WTC11 (cell line): Measurements from ENCODE around the gene BEND6. TPM values are rescaled to one million over a fixed set of nuclear protein-coding genes. Genes with fewer than 3 reads are reported as not detected.

Experiments used
- ATAC-seq: fragments of 200-7000 bp; cut with Tn5 transposase; 2 replicates; pipeline ENCODE4 v1.10.0; 2021; ENCODE audit warnings: mild to moderate bottlenecking, moderate library complexity
- CTCF ChIA-PET: fragments of 300-600 bp; sonication (Branson Sonifier 250); formaldehyde crosslinking; loops from one replicate; lab custom pipeline; 2021; ENCODE audit warnings: antibody characterized with exemption; lab: Charles Lee
- POLR2A ChIA-PET: fragments of 350-600 bp; sonication (Branson Sonifier 250); formaldehyde crosslinking; loops from one replicate; lab custom pipeline; 2021; ENCODE audit warnings: antibody characterized with exemption; lab: Charles Lee
- DNase-seq: peaks from one replicate; pipeline ENCODE4 v3.0.0; 2021; ENCODE audit warnings: low spot score
- H3K27ac Mint-ChIP-seq: 2 replicates; pipeline ENCODE4 v1.8.0; 2021; ENCODE audit warnings: mixed read lengths
- H3K27me3 Mint-ChIP-seq: 2 replicates; pipeline ENCODE4 v1.8.0; 2021; ENCODE audit warnings: low read depth, mild to moderate bottlenecking, moderate library complexity, mixed read lengths
- H3K36me3 Mint-ChIP-seq: 2 replicates; pipeline ENCODE4 v1.8.0; 2021; ENCODE audit warnings: mixed read lengths
- H3K4me1 Mint-ChIP-seq: 2 replicates; pipeline ENCODE4 v1.8.0; 2022; ENCODE audit warnings: mixed read lengths
- H3K4me3 Mint-ChIP-seq: 2 replicates; pipeline ENCODE4 v1.8.0; 2021; ENCODE audit warnings: mild to moderate bottlenecking, moderate library complexity, mixed read lengths
- H3K9me3 Mint-ChIP-seq: 2 replicates; pipeline ENCODE4 v1.8.0; 2021; ENCODE audit warnings: mixed read lengths
- CBFB ChIP-seq: sonication (generic); formaldehyde crosslinking; IDR thresholded peaks from 2 replicates; pipeline ENCODE4 v1.8.1; 2022; ENCODE audit warnings: mild to moderate bottlenecking, low read depth, missing genetic modification reagents
- CREB1 ChIP-seq: sonication (generic); formaldehyde crosslinking; IDR thresholded peaks from 2 replicates; pipeline ENCODE4 v1.8.0; 2023; ENCODE audit warnings: mild to moderate bottlenecking, missing genetic modification reagents
- ELF4 ChIP-seq: sonication (generic); formaldehyde crosslinking; IDR thresholded peaks from 2 replicates; pipeline ENCODE4 v1.8.1; 2022; ENCODE audit warnings: low read depth, mild to moderate bottlenecking, moderate library complexity, missing genetic modification reagents
- GRHL2 ChIP-seq: fragments of 250-450 bp; sonication (Bioruptor Pico); IDR thresholded peaks from 2 replicates; pipeline ENCODE4 v1.8.0; 2022; ENCODE audit warnings: mild to moderate bottlenecking, moderate library complexity; ENCODE audit not compliant: insufficient replicate concordance, severe bottlenecking
- JAZF1 ChIP-seq: fragments of 250-450 bp; sonication (Bioruptor Pico); IDR thresholded peaks from 2 replicates; pipeline ENCODE4 v1.9.0; 2021; ENCODE audit warnings: moderate library complexity, mild to moderate bottlenecking, inconsistent platforms
- NR1H2 ChIP-seq: sonication (generic); formaldehyde crosslinking; IDR thresholded peaks from 2 replicates; pipeline ENCODE4 v1.9.0; 2021; ENCODE audit warnings: mild to moderate bottlenecking, moderate library complexity, missing genetic modification reagents
- PRRX2 ChIP-seq: fragments of 250-450 bp; sonication (Bioruptor Pico); IDR thresholded peaks from 2 replicates; pipeline ENCODE4 v1.8.0; 2021; ENCODE audit warnings: mild to moderate bottlenecking
- SMAD3 ChIP-seq: sonication (generic); formaldehyde crosslinking; IDR thresholded peaks from 2 replicates; pipeline ENCODE4 v1.8.0; 2022; ENCODE audit warnings: missing genetic modification reagents, mild to moderate bottlenecking, borderline replicate concordance
- SOX15 ChIP-seq: fragments of 250-450 bp; sonication (Bioruptor Pico); IDR thresholded peaks from 2 replicates; pipeline ENCODE4 v1.9.0; 2021; ENCODE audit warnings: mild to moderate bottlenecking
- ZNF219 ChIP-seq: sonication (generic); formaldehyde crosslinking; IDR thresholded peaks from 2 replicates; pipeline ENCODE4 v1.8.0; 2023; ENCODE audit warnings: missing genetic modification reagents, mild to moderate bottlenecking, borderline replicate concordance
- ZNF396 ChIP-seq: fragments of 250-450 bp; sonication (Bioruptor Pico); IDR thresholded peaks from 2 replicates; pipeline ENCODE4 v1.8.0; 2021; ENCODE audit warnings: mild to moderate bottlenecking, moderate library complexity, borderline replicate concordance
- ZNF671 ChIP-seq: fragments of 250-450 bp; sonication (Bioruptor Pico); IDR thresholded peaks from 2 replicates; pipeline ENCODE4 v1.8.0; 2021; ENCODE audit warnings: mild to moderate bottlenecking
- total RNA-seq: library from RNA; stranded (reverse); gene quantifications from 3 replicates; pipeline ENCODE4 v1.2.3, GENCODE V29; 2021
- TF ChIP-seq, protein P1 (sequence below): sonication (generic); formaldehyde crosslinking; IDR thresholded peaks from 2 replicates; pipeline ENCODE4 v1.8.0; 2022; ENCODE audit warnings: missing genetic modification reagents
- TF ChIP-seq, protein P2 (sequence below): sonication (generic); formaldehyde crosslinking; IDR thresholded peaks from 2 replicates; pipeline ENCODE4 v1.8.0; 2023; ENCODE audit warnings: missing genetic modification reagents, mild to moderate bottlenecking, borderline replicate concordance
- TF ChIP-seq, protein P3 (sequence below): sonication (generic); formaldehyde crosslinking; IDR thresholded peaks from 2 replicates; pipeline ENCODE4 v1.8.0; 2023; ENCODE audit warnings: missing genetic modification reagents
- TF ChIP-seq, protein P4 (sequence below): sonication (generic); formaldehyde crosslinking; IDR thresholded peaks from 2 replicates; pipeline ENCODE4 v1.8.1; 2022; ENCODE audit warnings: mild to moderate bottlenecking, moderate library complexity, missing genetic modification reagents
- TF ChIP-seq, protein P5 (sequence below): fragments of 200-600 bp; IDR thresholded peaks from 2 replicates; pipeline ENCODE4 v1.8.0; 2022; ENCODE audit warnings: antibody characterized with exemption
- TF ChIP-seq, protein P6 (sequence below): sonication (generic); formaldehyde crosslinking; IDR thresholded peaks from 2 replicates; pipeline ENCODE4 v1.8.0; 2022; ENCODE audit warnings: mild to moderate bottlenecking, missing genetic modification reagents
- TF ChIP-seq, protein P7 (sequence below): fragments of 250-450 bp; sonication (Bioruptor Pico); IDR thresholded peaks from 2 replicates; pipeline ENCODE4 v1.9.0; 2021; ENCODE audit warnings: mild to moderate bottlenecking

Gene BEND6
- total RNA-seq, 1 experiment from 2014 or later, result 1.5 TPM

DNA sequence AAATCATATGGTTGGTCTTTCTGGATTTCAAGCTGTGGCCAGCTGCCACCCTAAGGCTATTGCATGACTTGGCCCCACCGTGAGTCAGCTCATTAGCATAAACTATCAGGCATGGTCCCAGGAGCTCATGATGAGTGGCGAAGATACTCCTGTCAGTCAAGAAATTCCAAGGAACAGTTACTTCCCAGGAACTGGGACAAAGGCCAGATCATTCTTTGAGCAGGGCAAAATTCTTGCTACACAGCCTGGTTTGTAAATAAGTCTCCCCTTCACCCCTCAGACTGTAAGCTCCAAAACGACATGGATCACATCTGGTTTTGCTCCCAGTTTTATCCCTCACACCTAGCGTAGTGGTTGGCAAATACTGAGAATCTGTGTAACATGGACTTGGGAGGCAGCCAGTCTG lies 58.6 kb downstream of the BEND6 start:
- H3K4me1 Mint-ChIP-seq, result no peaks in the 10 kb centered on the region
- no peak overlapping the region for H3K27ac Mint-ChIP-seq
- no peaks in the 10 kb centered on the region for H3K36me3 Mint-ChIP-seq
- no peak for DNase-seq
- ChIA-PET POLR2A (no interaction called here), CTCF (interaction anchor here (0.5 to 0.8 kb wide), 2 partner anchors 94 to 111 kb away, joined by 4 read pairs; no protein-coding TSS in a partner anchor)
- ATAC-seq, result no peak
- H3K9me3 Mint-ChIP-seq, result no peaks in the 10 kb centered on the region
- no peaks in the 10 kb centered on the region for H3K27me3 Mint-ChIP-seq
- H3K4me3 Mint-ChIP-seq, result no peak overlapping the region
- TF ChIP-seq, protein P1, sequence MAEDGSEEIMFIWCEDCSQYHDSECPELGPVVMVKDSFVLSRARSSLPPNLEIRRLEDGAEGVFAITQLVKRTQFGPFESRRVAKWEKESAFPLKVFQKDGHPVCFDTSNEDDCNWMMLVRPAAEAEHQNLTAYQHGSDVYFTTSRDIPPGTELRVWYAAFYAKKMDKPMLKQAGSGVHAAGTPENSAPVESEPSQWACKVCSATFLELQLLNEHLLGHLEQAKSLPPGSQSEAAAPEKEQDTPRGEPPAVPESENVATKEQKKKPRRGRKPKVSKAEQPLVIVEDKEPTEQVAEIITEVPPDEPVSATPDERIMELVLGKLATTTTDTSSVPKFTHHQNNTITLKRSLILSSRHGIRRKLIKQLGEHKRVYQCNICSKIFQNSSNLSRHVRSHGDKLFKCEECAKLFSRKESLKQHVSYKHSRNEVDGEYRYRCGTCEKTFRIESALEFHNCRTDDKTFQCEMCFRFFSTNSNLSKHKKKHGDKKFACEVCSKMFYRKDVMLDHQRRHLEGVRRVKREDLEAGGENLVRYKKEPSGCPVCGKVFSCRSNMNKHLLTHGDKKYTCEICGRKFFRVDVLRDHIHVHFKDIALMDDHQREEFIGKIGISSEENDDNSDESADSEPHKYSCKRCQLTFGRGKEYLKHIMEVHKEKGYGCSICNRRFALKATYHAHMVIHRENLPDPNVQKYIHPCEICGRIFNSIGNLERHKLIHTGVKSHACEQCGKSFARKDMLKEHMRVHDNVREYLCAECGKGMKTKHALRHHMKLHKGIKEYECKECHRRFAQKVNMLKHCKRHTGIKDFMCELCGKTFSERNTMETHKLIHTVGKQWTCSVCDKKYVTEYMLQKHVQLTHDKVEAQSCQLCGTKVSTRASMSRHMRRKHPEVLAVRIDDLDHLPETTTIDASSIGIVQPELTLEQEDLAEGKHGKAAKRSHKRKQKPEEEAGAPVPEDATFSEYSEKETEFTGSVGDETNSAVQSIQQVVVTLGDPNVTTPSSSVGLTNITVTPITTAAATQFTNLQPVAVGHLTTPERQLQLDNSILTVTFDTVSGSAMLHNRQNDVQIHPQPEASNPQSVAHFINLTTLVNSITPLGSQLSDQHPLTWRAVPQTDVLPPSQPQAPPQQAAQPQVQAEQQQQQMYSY (CRISPR knock-in tag), result no peak
- no peak for TF ChIP-seq NR1H2
- TF ChIP-seq PRRX2 (CRISPR knock-in tag), result no peak
- TF ChIP-seq GRHL2 (CRISPR knock-in tag), result no peak
- no peak for TF ChIP-seq JAZF1 (CRISPR knock-in tag)
- no peak for TF ChIP-seq CREB1 (CRISPR knock-in tag)
- TF ChIP-seq, protein P2, sequence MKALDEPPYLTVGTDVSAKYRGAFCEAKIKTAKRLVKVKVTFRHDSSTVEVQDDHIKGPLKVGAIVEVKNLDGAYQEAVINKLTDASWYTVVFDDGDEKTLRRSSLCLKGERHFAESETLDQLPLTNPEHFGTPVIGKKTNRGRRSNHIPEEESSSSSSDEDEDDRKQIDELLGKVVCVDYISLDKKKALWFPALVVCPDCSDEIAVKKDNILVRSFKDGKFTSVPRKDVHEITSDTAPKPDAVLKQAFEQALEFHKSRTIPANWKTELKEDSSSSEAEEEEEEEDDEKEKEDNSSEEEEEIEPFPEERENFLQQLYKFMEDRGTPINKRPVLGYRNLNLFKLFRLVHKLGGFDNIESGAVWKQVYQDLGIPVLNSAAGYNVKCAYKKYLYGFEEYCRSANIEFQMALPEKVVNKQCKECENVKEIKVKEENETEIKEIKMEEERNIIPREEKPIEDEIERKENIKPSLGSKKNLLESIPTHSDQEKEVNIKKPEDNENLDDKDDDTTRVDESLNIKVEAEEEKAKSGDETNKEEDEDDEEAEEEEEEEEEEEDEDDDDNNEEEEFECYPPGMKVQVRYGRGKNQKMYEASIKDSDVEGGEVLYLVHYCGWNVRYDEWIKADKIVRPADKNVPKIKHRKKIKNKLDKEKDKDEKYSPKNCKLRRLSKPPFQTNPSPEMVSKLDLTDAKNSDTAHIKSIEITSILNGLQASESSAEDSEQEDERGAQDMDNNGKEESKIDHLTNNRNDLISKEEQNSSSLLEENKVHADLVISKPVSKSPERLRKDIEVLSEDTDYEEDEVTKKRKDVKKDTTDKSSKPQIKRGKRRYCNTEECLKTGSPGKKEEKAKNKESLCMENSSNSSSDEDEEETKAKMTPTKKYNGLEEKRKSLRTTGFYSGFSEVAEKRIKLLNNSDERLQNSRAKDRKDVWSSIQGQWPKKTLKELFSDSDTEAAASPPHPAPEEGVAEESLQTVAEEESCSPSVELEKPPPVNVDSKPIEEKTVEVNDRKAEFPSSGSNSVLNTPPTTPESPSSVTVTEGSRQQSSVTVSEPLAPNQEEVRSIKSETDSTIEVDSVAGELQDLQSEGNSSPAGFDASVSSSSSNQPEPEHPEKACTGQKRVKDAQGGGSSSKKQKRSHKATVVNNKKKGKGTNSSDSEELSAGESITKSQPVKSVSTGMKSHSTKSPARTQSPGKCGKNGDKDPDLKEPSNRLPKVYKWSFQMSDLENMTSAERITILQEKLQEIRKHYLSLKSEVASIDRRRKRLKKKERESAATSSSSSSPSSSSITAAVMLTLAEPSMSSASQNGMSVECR, result no peak
- TF ChIP-seq ZNF671 (CRISPR knock-in tag), result no peak
- no peak for TF ChIP-seq ELF4
- TF ChIP-seq, protein P3, sequence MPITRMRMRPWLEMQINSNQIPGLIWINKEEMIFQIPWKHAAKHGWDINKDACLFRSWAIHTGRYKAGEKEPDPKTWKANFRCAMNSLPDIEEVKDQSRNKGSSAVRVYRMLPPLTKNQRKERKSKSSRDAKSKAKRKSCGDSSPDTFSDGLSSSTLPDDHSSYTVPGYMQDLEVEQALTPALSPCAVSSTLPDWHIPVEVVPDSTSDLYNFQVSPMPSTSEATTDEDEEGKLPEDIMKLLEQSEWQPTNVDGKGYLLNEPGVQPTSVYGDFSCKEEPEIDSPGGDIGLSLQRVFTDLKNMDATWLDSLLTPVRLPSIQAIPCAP (CRISPR knock-in tag), result no peak
- no peak for TF ChIP-seq ZNF219 (CRISPR knock-in tag)
- no peak for TF ChIP-seq ZNF396 (CRISPR knock-in tag)
- TF ChIP-seq, protein P4, sequence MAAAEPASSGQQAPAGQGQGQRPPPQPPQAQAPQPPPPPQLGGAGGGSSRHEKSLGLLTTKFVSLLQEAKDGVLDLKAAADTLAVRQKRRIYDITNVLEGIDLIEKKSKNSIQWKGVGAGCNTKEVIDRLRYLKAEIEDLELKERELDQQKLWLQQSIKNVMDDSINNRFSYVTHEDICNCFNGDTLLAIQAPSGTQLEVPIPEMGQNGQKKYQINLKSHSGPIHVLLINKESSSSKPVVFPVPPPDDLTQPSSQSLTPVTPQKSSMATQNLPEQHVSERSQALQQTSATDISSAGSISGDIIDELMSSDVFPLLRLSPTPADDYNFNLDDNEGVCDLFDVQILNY, result no peak
- TF ChIP-seq, protein P5, sequence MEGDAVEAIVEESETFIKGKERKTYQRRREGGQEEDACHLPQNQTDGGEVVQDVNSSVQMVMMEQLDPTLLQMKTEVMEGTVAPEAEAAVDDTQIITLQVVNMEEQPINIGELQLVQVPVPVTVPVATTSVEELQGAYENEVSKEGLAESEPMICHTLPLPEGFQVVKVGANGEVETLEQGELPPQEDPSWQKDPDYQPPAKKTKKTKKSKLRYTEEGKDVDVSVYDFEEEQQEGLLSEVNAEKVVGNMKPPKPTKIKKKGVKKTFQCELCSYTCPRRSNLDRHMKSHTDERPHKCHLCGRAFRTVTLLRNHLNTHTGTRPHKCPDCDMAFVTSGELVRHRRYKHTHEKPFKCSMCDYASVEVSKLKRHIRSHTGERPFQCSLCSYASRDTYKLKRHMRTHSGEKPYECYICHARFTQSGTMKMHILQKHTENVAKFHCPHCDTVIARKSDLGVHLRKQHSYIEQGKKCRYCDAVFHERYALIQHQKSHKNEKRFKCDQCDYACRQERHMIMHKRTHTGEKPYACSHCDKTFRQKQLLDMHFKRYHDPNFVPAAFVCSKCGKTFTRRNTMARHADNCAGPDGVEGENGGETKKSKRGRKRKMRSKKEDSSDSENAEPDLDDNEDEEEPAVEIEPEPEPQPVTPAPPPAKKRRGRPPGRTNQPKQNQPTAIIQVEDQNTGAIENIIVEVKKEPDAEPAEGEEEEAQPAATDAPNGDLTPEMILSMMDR, result no peak
- TF ChIP-seq, protein P6, sequence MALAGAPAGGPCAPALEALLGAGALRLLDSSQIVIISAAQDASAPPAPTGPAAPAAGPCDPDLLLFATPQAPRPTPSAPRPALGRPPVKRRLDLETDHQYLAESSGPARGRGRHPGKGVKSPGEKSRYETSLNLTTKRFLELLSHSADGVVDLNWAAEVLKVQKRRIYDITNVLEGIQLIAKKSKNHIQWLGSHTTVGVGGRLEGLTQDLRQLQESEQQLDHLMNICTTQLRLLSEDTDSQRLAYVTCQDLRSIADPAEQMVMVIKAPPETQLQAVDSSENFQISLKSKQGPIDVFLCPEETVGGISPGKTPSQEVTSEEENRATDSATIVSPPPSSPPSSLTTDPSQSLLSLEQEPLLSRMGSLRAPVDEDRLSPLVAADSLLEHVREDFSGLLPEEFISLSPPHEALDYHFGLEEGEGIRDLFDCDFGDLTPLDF (CRISPR knock-in tag), result no peak
- TF ChIP-seq SMAD3 (CRISPR knock-in tag), result no peak
- TF ChIP-seq, protein P7, sequence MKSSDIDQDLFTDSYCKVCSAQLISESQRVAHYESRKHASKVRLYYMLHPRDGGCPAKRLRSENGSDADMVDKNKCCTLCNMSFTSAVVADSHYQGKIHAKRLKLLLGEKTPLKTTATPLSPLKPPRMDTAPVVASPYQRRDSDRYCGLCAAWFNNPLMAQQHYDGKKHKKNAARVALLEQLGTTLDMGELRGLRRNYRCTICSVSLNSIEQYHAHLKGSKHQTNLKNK, result no peak
- TF ChIP-seq SOX15, result no peak
- TF ChIP-seq CBFB (CRISPR knock-in tag), result no peak
